Bone marrow (tissue), 2 donors: ENCODE measurements around the gene SLC25A31.

ENCODE experiments used
- DNase-seq, 2 donors: peaks; one replicate each; lab custom pipeline; 2025; lab: John Stamatoyannopoulos, UW

The SLC25A31 gene

GRCh38 chr4:127730142-127730913 lies at the start of gene SLC25A31:
SLC25A31 (plus strand) TSS chr4:127730400; CDS start chr4:127730546, 146 bp downstream.
- DNase-seq: no peak

- no peak for DNase-seq
Observed at GRCh38 chr4:127685292-127685691, 44.9 kb upstream of the SLC25A31 start.

- DNase-seq: no peak
Observed at GRCh38 chr4:127686658-127687057, 43.5 kb upstream of the SLC25A31 start.

- DNase-seq: no peak
Observed at GRCh38 chr4:127687580-127687979, 42.6 kb upstream of the SLC25A31 start.

GRCh38 chr4:127698789-127699200 lies 31.4 kb upstream of the SLC25A31 start:
- DNase-seq: no peak

- DNase-seq: no peak
Observed at GRCh38 chr4:127708985-127709384, 21.2 kb upstream of the SLC25A31 start.

- no peak for DNase-seq
Observed at GRCh38 chr4:127709456-127709855, 20.7 kb upstream of the SLC25A31 start.

- DNase-seq: no peak
Observed at GRCh38 chr4:127731406-127731805, 1.2 kb downstream of the SLC25A31 start.

GRCh38 chr4:127732623-127733328 lies 2.6 kb downstream of the SLC25A31 start:
- peak in 1 of 2 donors; percentile 4 for DNase-seq

GRCh38 chr4:127734976-127735375 lies 4.8 kb downstream of the SLC25A31 start:
- no peak for DNase-seq

GRCh38 chr4:127737295-127737694 lies 7.1 kb downstream of the SLC25A31 start:
- DNase-seq: no peak

- no peak for DNase-seq
Observed at GRCh38 chr4:127741247-127741646, 11.0 kb downstream of the SLC25A31 start.

GRCh38 chr4:127747883-127748282 lies 17.7 kb downstream of the SLC25A31 start:
- no peak for DNase-seq

GRCh38 chr4:127748957-127749356 lies 18.8 kb downstream of the SLC25A31 start:
- no peak for DNase-seq

- DNase-seq: no peak
Observed at GRCh38 chr4:127756906-127757305, 26.7 kb downstream of the SLC25A31 start.

- no peak for DNase-seq
Observed at GRCh38 chr4:127759228-127759820, 29.1 kb downstream of the SLC25A31 start.

GRCh38 chr4:127759893-127760292 lies 29.7 kb downstream of the SLC25A31 start:
- DNase-seq: no peak

- no peak for DNase-seq
Observed at GRCh38 chr4:127771535-127772275, 41.5 kb downstream of the SLC25A31 start.

- DNase-seq: no peak
Observed at GRCh38 chr4:127772769-127773671, 42.8 kb downstream of the SLC25A31 start.

- no peak for DNase-seq
Observed at GRCh38 chr4:127775843-127776242, 45.6 kb downstream of the SLC25A31 start.

GRCh38 chr4:127776620-127777019 lies 46.4 kb downstream of the SLC25A31 start:
- DNase-seq: no peak
